Liver (tissue), 9 donors: ENCODE results near the gene TPK1. TPM values are rescaled to one million over a fixed set of nuclear protein-coding genes. Genes with fewer than 3 reads are reported as not detected.

Experiments
- DNase-seq: peaks from one replicate; pipeline ENCODE4 v3.0.0-alpha.2; 2017; ENCODE audit warnings: low spot score
- H3K27ac ChIP-seq, 2 donors: one replicate each; pipeline ENCODE4 v1.7.0; 2013; ENCODE audit warnings: inconsistent platforms in 2 of 2, low read length in 2 of 2, control low read depth in 1 of 2, low read depth in 1 of 2, mild to moderate bottlenecking in 1 of 2
- H3K27me3 ChIP-seq, 4 donors: one replicate each; pipeline versions ENCODE4 v1.6.1 to v1.7.0; 2013; ENCODE audit warnings: low read length in 3 of 4, inconsistent platforms in 1 of 4, mild to moderate bottlenecking in 1 of 4, moderate library complexity in 1 of 4; ENCODE audit not compliant: control insufficient read depth in 4 of 4, insufficient read depth in 4 of 4
- H3K36me3 ChIP-seq, 4 donors: one replicate each; pipeline versions ENCODE4 v1.6.1 to v1.7.0; 2013; ENCODE audit warnings: low read length in 3 of 4, mild to moderate bottlenecking in 3 of 4, low read depth in 1 of 4, moderate library complexity in 1 of 4; ENCODE audit not compliant: control insufficient read depth in 4 of 4, insufficient read depth in 3 of 4
- H3K4me1 ChIP-seq, 4 donors: one replicate each; pipeline versions ENCODE4 v1.6.1 to v1.7.0; 2013; ENCODE audit warnings: low read length in 3 of 4, mild to moderate bottlenecking in 3 of 4, moderate library complexity in 1 of 4; ENCODE audit not compliant: control insufficient read depth in 4 of 4, insufficient read depth in 4 of 4
- H3K4me3 ChIP-seq, 3 donors: one replicate each; pipeline versions ENCODE4 v1.6.1 to v1.7.0; 2013; ENCODE audit warnings: low read length in 3 of 3, control low read depth in 1 of 3, low read depth in 1 of 3, mild to moderate bottlenecking in 1 of 3
- H3K9ac ChIP-seq, 2 donors: one replicate each; pipeline ENCODE4 v1.7.0; 2013; ENCODE audit warnings: low read length in 2 of 2, mild to moderate bottlenecking in 2 of 2, moderate library complexity in 2 of 2, control low read depth in 1 of 2, low read depth in 1 of 2
- H3K9me3 ChIP-seq, 4 donors: one replicate each; pipeline versions ENCODE4 v1.6.1 to v1.7.0; 2013; ENCODE audit warnings: low read length in 3 of 4; ENCODE audit not compliant: control insufficient read depth in 4 of 4
- ATF3 ChIP-seq: IDR thresholded peaks from 2 replicates; pipeline ENCODE4 v1.6.1; 2016; ENCODE audit warnings: antibody characterized with exemption
- CTCF ChIP-seq: fragments of 150-350 bp; IDR thresholded peaks from 2 replicates; pipeline ENCODE4 v1.5.1; 2017; ENCODE audit warnings: improper control_type of control experiment, low read depth, low read length; ENCODE audit not compliant: missing input control
- EGR1 ChIP-seq, 2 donors: IDR thresholded peaks; 2 replicates each; pipeline ENCODE4 v1.6.1; 2016 to 2018; ENCODE audit warnings: antibody characterized with exemption in 2 of 2, low read depth in 2 of 2
- FOXA1 ChIP-seq: IDR thresholded peaks from 2 replicates; pipeline ENCODE4 v1.6.1; 2016; ENCODE audit warnings: antibody characterized with exemption
- FOXA2 ChIP-seq: IDR thresholded peaks from 2 replicates; pipeline ENCODE4 v1.6.1; 2016; ENCODE audit warnings: antibody characterized with exemption
- GABPA ChIP-seq, 2 donors: IDR thresholded peaks in 1 of 2; conservative IDR thresholded peaks in 1 of 2; 2 replicates each; pipeline ENCODE4 v1.6.1; 2016; ENCODE audit warnings: antibody characterized with exemption in 2 of 2, mild to moderate bottlenecking in 1 of 2, moderate library complexity in 1 of 2
- HNF4A ChIP-seq, 2 donors: conservative IDR thresholded peaks; 2 replicates each; pipeline ENCODE4 v1.6.1; 2016; ENCODE audit warnings: antibody characterized with exemption in 2 of 2, mild to moderate bottlenecking in 2 of 2
- HNF4G ChIP-seq: IDR thresholded peaks from 2 replicates; pipeline ENCODE4 v1.6.1; 2016; ENCODE audit warnings: antibody characterized with exemption
- JUND ChIP-seq, 2 donors: IDR thresholded peaks; 2 replicates each; pipeline ENCODE4 v1.6.1; 2016; ENCODE audit warnings: antibody characterized with exemption in 2 of 2
- NR2F2 ChIP-seq: IDR thresholded peaks from 2 replicates; pipeline ENCODE4 v1.6.1; 2016; ENCODE audit warnings: antibody characterized with exemption
- RAD21 ChIP-seq, 2 donors: IDR thresholded peaks; 2 replicates each; pipeline ENCODE4 v1.6.1; 2016; ENCODE audit warnings: antibody characterized with exemption in 2 of 2, mild to moderate bottlenecking in 2 of 2
- REST ChIP-seq: IDR thresholded peaks from 2 replicates; pipeline ENCODE4 v1.6.1; 2016; ENCODE audit warnings: antibody characterized with exemption, mild to moderate bottlenecking
- RXRA ChIP-seq, 2 donors: IDR thresholded peaks; 2 replicates each; pipeline ENCODE4 v1.6.1; 2017 to 2018; ENCODE audit warnings: antibody characterized with exemption in 2 of 2, mild to moderate bottlenecking in 1 of 2
- SP1 ChIP-seq: IDR thresholded peaks from 2 replicates; pipeline ENCODE4 v1.6.1; 2018; ENCODE audit warnings: antibody characterized with exemption, mild to moderate bottlenecking
- TAF1 ChIP-seq: conservative IDR thresholded peaks from 2 replicates; pipeline ENCODE4 v1.6.1; 2016; ENCODE audit warnings: antibody characterized with exemption, mild to moderate bottlenecking
- YY1 ChIP-seq: IDR thresholded peaks from 2 replicates; pipeline ENCODE4 v1.6.1; 2016; ENCODE audit warnings: antibody characterized with exemption, mild to moderate bottlenecking
- ZBTB33 ChIP-seq: IDR thresholded peaks from 2 replicates; pipeline ENCODE4 v1.6.1; 2016; ENCODE audit warnings: antibody characterized with exemption
- WGBS: extraction: QIAGEN DNeasy Blood & Tissue Kit; methylation state at CpG from one replicate; pipeline ENCODE4 v1.1.7; 2013; 5-methylcytosine and 5-hydroxymethylcytosine counted together
- polyA plus RNA-seq, 2 donors: library from polyadenylated mRNA; stranded (reverse) in 1 of 2; unstranded in 1 of 2; fragments of 200-250 nt in 1 of 2; fragments of >200 nt in 1 of 2; fragmentation: Nextera tagmentation in 1 of 2; extraction: Ambion mirVana in 1 of 2; gene quantifications; one replicate each; pipeline versions ENCODE4 v1.2.1 to v1.2.3, GENCODE V29; 2013 to 2015
- total RNA-seq, 2 donors: library from RNA; depleted of rRNA; stranded (reverse); fragments of >200 nt; gene quantifications; one replicate each; pipeline ENCODE4 v1.2.3, GENCODE V29; 2014
- donor health status: healthy.
- donor health status: healthy.
- donor health status: healthy.
- donor health status: healthy.
- donor health status: healthy.

TPK1 gene
- total and polyA plus RNA-seq, 4 donors = 2.2 to 7.5 (median 3.3) TPM

GRCh38 chr7:144545330-144545729 lies 290.5 kb downstream of the TPK1 start:
- no peak for TF ChIP-seq HNF4G
- TF ChIP-seq ATF3 = no peak
- no peak for TF ChIP-seq NR2F2
- TF ChIP-seq TAF1 = no peak
- TF ChIP-seq RXRA (IDR thresholded peaks at IDR 0.05) = no peak
- TF ChIP-seq CTCF = no peak
- no peak for TF ChIP-seq YY1
- no peak for TF ChIP-seq REST
- TF ChIP-seq HNF4A (conservative IDR thresholded peaks at IDR 0.05) = no peak
- TF ChIP-seq FOXA1 = no peak
- TF ChIP-seq GABPA (IDR thresholded peaks at IDR 0.05 in 1 of 2, conservative IDR thresholded peaks at IDR 0.05 in 1 of 2) = no peak
- TF ChIP-seq ZBTB33 = no peak
- no peak for TF ChIP-seq EGR1 (IDR thresholded peaks at IDR 0.05; ENCODE audit: low read depth in 2 of 2)
- no peak for TF ChIP-seq FOXA2
- no peak for TF ChIP-seq JUND (IDR thresholded peaks at IDR 0.05)
- TF ChIP-seq SP1 = no peak
- no peak for TF ChIP-seq RAD21 (IDR thresholded peaks at IDR 0.05)
- H3K9me3 ChIP-seq = no peaks in the 10 kb centered on the region
- no peak for DNase-seq
- WGBS = 89% methylated on average over 1 of the region's 1 CpG
- no peaks in the 10 kb centered on the region for H3K4me1 ChIP-seq
- H3K27me3 ChIP-seq = no peaks in the 10 kb centered on the region
- H3K4me3 ChIP-seq = no peak overlapping the region
- H3K36me3 ChIP-seq = no peaks in the 10 kb centered on the region
- no peak overlapping the region for H3K9ac ChIP-seq
- no peak overlapping the region for H3K27ac ChIP-seq
